HepG2 (cell line): Measurements from ENCODE around the gene MEMO1. TPM values are rescaled to one million over a fixed set of nuclear protein-coding genes. Genes with fewer than 3 reads are reported as not detected.

Experiments used
- ATF5 ChIP-seq: sonication (generic); formaldehyde crosslinking; IDR thresholded peaks from 2 replicates; pipeline ENCODE4 v1.4.0; 2020; ENCODE audit warnings: mild to moderate bottlenecking, low read depth, missing genetic modification reagents
- BHLHE40 ChIP-seq: IDR thresholded peaks from 2 replicates; pipeline ENCODE4 v1.6.1; 2011; ENCODE audit warnings: low read length, improper control_type of control experiment
- BRD4 ChIP-seq: sonication (generic); formaldehyde crosslinking; IDR thresholded peaks from 2 replicates; pipeline ENCODE4 v1.4.0; 2020; ENCODE audit warnings: missing genetic modification reagents
- CREM ChIP-seq, 2 experiments: sonication (generic) in 1 of 2; formaldehyde crosslinking in 1 of 2; IDR thresholded peaks; 2 replicates each; pipeline versions ENCODE4 v1.4.0 to v1.6.1; 2016 to 2020; ENCODE audit warnings: antibody characterized with exemption in 1 of 2, mild to moderate bottlenecking in 1 of 2, missing genetic modification reagents in 1 of 2
- CTCF ChIP-seq: sonication (generic); formaldehyde crosslinking; IDR thresholded peaks from 2 replicates; pipeline ENCODE4 v1.5.0; 2020; ENCODE audit warnings: mild to moderate bottlenecking, missing genetic modification reagents, moderate library complexity
- GATA4 ChIP-seq: sonication (generic); IDR thresholded peaks from 2 replicates; pipeline ENCODE4 v1.6.1; 2016; ENCODE audit warnings: antibody characterized with exemption, low read depth, borderline replicate concordance
- HBP1 ChIP-seq: IDR thresholded peaks from 2 replicates; pipeline ENCODE4 v1.6.1; 2016; ENCODE audit warnings: low read depth, control low read depth
- KDM2A ChIP-seq: sonication (generic); formaldehyde crosslinking; IDR thresholded peaks from 2 replicates; pipeline ENCODE4 v1.4.0; 2020; ENCODE audit warnings: low read depth, missing genetic modification reagents, borderline replicate concordance
- KLF13 ChIP-seq: sonication (generic); formaldehyde crosslinking; IDR thresholded peaks from 2 replicates; pipeline ENCODE4 v1.4.0; 2020; ENCODE audit warnings: mild to moderate bottlenecking, missing genetic modification reagents
- NFATC3 ChIP-seq: sonication (generic); formaldehyde crosslinking; IDR thresholded peaks from 2 replicates; pipeline ENCODE4 v1.5.1; 2020; ENCODE audit warnings: mild to moderate bottlenecking, missing genetic modification reagents
- ONECUT2 ChIP-seq: sonication (generic); formaldehyde crosslinking; IDR thresholded peaks from 2 replicates; pipeline ENCODE4 v1.4.0; 2020; ENCODE audit warnings: missing genetic modification reagents
- PLSCR1 ChIP-seq: sonication (generic); formaldehyde crosslinking; IDR thresholded peaks from 2 replicates; pipeline ENCODE4 v1.5.0; 2020; ENCODE audit warnings: missing genetic modification reagents, mild to moderate bottlenecking, borderline replicate concordance
- SUZ12 ChIP-seq: fragments of 150-350 bp; IDR thresholded peaks from 2 replicates; pipeline ENCODE4 v1.6.1; 2014; ENCODE audit warnings: low read depth, low read length
- TOE1 ChIP-seq: sonication (generic); formaldehyde crosslinking; IDR thresholded peaks from 2 replicates; pipeline ENCODE4 v1.4.0; 2020; ENCODE audit warnings: mild to moderate bottlenecking, missing genetic modification reagents
- ZBTB20 ChIP-seq: sonication (generic); formaldehyde crosslinking; IDR thresholded peaks from 2 replicates; pipeline ENCODE4 v1.8.1; 2023; ENCODE audit warnings: missing genetic modification reagents, low read depth, mild to moderate bottlenecking, borderline replicate concordance
- ZNF121 ChIP-seq: sonication (generic); formaldehyde crosslinking; IDR thresholded peaks from 2 replicates; pipeline ENCODE4 v1.5.0; 2020; ENCODE audit warnings: mild to moderate bottlenecking, missing genetic modification reagents
- ZNF280B ChIP-seq: sonication (generic); formaldehyde crosslinking; IDR thresholded peaks from 2 replicates; pipeline ENCODE4 v1.5.0; 2020; ENCODE audit warnings: missing genetic modification reagents, mild to moderate bottlenecking, borderline replicate concordance
- ZNF3 ChIP-seq: IDR thresholded peaks from 2 replicates; pipeline ENCODE4 v1.7.0; 2017; ENCODE audit warnings: inconsistent platforms
- ZNF326 ChIP-seq: sonication (generic); formaldehyde crosslinking; IDR thresholded peaks from 2 replicates; pipeline ENCODE4 v1.4.0; 2020; ENCODE audit warnings: missing genetic modification reagents, borderline replicate concordance
- ZNF431 ChIP-seq: sonication (generic); formaldehyde crosslinking; IDR thresholded peaks from 2 replicates; pipeline ENCODE4 v1.9.0; 2022; ENCODE audit warnings: missing genetic modification reagents, low read depth, mild to moderate bottlenecking, borderline replicate concordance
- ZNF562 ChIP-seq: sonication (generic); formaldehyde crosslinking; IDR thresholded peaks from 2 replicates; pipeline ENCODE4 v1.8.0; 2022; ENCODE audit warnings: missing genetic modification reagents, borderline replicate concordance
- ZNF761 ChIP-seq: sonication (generic); formaldehyde crosslinking; conservative IDR thresholded peaks from 2 replicates; pipeline ENCODE4 v1.4.0; 2020; ENCODE audit warnings: mild to moderate bottlenecking, missing genetic modification reagents
- ZNF773 ChIP-seq: sonication (generic); formaldehyde crosslinking; IDR thresholded peaks from 2 replicates; pipeline ENCODE4 v1.4.0; 2020; ENCODE audit warnings: missing genetic modification reagents, borderline replicate concordance
- polyA plus RNA-seq, 8 experiments: library from polyadenylated mRNA; depleted of rRNA in 3 of 8; stranded (reverse) in 7 of 8; unstranded in 1 of 8; fragments of >200 nt; fragmentation: Illumina TruSeq in 4 of 8; extraction: Trizol in 4 of 8; gene quantifications; 2 replicates each; pipeline versions ENCODE4 v1.2.1 to v1.2.3, GENCODE V29; 2011 to 2016; ENCODE audit warnings: low read depth in 4 of 8, missing spikeins in 1 of 8, mixed read lengths in 1 of 8; ENCODE audit not compliant: insufficient read depth in 1 of 8
- total RNA-seq, 5 experiments: library from RNA; depleted of rRNA; stranded (reverse); fragments of >200 nt; fragmentation: Illumina TruSeq; extraction: Trizol; gene quantifications; 2 replicates each; pipeline ENCODE4 v1.2.3, GENCODE V29; 2016; ENCODE audit warnings: low read depth in 1 of 5

MEMO1 gene
- total and polyA plus RNA-seq, 2 of the 13 experiments (the other 11 are each of a cell fraction or from before 2014, with no cell fraction given): 69.8 to 81.6 TPM

GRCh38 chr2:32010670-32011484, at the start of gene MEMO1 (continued):
- TF ChIP-seq ZNF280B (CRISPR knock-in tag) (peak; percentile 90; the same call in 1 of the 2 replicates), ZNF121 (peak; percentile 56), PLSCR1 (peak; percentile 86; the same call in 1 of the 2 replicates), ZBTB20 (CRISPR knock-in tag) (peak; percentile 94; the same call in 1 of the 2 replicates), KDM2A (peak; percentile 100), ATF5 (no peak), ONECUT2 (peak; percentile 76), KLF13 (CRISPR knock-in tag) (peak; percentile 95), BHLHE40 (peak; percentile 52), BRD4 (CRISPR knock-in tag) (peak; percentile 94), ZNF761 (CRISPR knock-in tag) (peak; percentile 96), ZNF773 (CRISPR knock-in tag) (no peak; the same call in 1 of the 2 replicates), ZNF3 (CRISPR knock-in tag) (no peak; the same call in 1 of the 2 replicates), TOE1 (CRISPR knock-in tag) (0 out of 2 replicates have a peak, but pooled peaks have one; percentile 43), HBP1 (peak; percentile 95; the same call in 1 of the 2 replicates), CREM (IDR thresholded peaks at IDR 0.05) (peak; percentile 39; the same call in 1 of the 2 replicates), CREM (CRISPR knock-in tag; IDR thresholded peaks at IDR 0.05) (peak; percentile 3; the same call in 1 of the 2 replicates), ZNF326 (CRISPR knock-in tag) (no peak), SUZ12 (no peak), NFATC3 (CRISPR knock-in tag) (peak; percentile 40), CTCF (CRISPR knock-in tag) (peak; percentile 48), ZNF431 (CRISPR knock-in tag) (peak; percentile 92), ZNF562 (CRISPR knock-in tag) (no peak), GATA4 (peak; percentile 83; the same call in 1 of the 2 replicates)
